ENCODE results near the gene HLCS. TPM values are rescaled to one million over a fixed set of nuclear protein-coding genes. Genes with fewer than 3 reads are reported as not detected.

Gene HLCS
- total and polyA plus RNA-seq, 7 donors = 3.0 to 26.0 (median 12.5) TPM

DNA sequence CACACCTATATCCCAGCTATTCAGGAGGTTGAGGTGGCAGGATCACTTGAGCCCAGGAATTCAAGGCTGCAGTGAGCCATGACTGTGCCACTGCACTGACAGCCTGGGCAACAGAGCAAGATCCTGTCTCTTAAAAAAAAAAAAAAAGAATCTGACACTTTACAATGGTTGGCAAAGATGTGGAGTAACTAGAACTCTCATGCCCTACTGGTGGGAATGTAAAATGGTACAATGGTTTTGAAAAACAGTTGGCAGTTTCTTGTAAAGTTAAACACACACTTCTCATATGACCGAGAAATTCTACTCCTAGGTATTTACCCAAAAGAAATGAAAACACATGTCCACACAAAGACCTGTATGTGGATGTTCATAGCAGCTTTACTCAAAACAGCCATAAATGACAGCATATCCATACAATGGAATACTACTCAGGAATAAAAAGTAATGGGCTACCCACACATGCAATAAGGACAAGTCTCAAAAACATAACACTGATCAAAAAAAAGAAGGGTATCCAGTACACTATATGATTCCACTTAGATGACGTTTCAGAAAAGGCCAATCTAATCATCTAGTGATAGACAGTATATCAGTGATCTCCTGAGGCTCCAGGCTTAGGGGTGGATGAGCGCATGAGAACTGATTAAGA lies 58.1 kb downstream of the HLCS start:
- Histone ChIP-seq H3K9me3 (no peaks in the 10 kb centered on the region), H3K27me3 (no peaks in the 10 kb centered on the region), H3K36me3 (no peaks in the 10 kb centered on the region), H3K27ac (no peak overlapping the region), H3K4me3 (no peak overlapping the region), H3K4me1 (no peaks in the 10 kb centered on the region)
- intact Hi-C loops (cut with DNase I) = no loop called here
- 80 to 96% methylated on average over 3 of the region's 3 CpGs for WGBS, 2 donors
- TF ChIP-seq POLR2AphosphoS5 (IDR thresholded peaks at IDR 0.05) (no peak), POLR2A (IDR thresholded peaks at IDR 0.05) (no peak), EP300 (IDR thresholded peaks at IDR 0.05) (no peak)
- TF ChIP-seq, protein P1, sequence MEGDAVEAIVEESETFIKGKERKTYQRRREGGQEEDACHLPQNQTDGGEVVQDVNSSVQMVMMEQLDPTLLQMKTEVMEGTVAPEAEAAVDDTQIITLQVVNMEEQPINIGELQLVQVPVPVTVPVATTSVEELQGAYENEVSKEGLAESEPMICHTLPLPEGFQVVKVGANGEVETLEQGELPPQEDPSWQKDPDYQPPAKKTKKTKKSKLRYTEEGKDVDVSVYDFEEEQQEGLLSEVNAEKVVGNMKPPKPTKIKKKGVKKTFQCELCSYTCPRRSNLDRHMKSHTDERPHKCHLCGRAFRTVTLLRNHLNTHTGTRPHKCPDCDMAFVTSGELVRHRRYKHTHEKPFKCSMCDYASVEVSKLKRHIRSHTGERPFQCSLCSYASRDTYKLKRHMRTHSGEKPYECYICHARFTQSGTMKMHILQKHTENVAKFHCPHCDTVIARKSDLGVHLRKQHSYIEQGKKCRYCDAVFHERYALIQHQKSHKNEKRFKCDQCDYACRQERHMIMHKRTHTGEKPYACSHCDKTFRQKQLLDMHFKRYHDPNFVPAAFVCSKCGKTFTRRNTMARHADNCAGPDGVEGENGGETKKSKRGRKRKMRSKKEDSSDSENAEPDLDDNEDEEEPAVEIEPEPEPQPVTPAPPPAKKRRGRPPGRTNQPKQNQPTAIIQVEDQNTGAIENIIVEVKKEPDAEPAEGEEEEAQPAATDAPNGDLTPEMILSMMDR (IDR thresholded peaks at IDR 0.05) = no peak
- DNase-seq = no peak

DNA sequence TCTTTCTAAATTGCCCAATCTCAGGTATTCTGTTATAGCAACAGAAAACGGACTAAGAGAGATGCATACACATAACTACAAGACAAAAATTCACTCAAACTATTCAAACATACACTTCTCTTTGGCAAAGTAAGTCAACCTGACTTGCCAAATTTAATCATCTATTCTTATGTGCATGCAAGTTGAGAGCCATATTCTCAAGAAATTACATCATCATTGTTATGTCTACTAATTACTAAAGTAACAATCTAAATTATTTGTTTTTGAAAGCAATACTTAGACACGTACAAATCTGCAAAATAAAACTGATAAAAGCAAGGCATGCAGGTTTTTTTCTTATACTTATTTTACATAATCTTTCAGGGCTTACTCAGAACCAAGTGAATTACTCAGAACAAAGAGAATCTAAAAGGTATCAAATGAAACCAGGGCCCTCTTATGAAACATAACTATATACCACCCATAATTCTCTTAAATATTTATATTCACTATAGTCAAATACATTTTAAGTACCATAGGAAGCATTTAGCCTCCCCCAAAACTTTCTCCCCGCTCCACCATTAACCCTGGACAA lies 62.3 kb downstream of the HLCS start:
- H3K36me3 ChIP-seq = no peaks in the 10 kb centered on the region
- H3K9me3 ChIP-seq = no peaks in the 10 kb centered on the region
- no peak overlapping the region for H3K4me3 ChIP-seq
- no peaks in the 10 kb centered on the region for H3K4me1 ChIP-seq
- TF ChIP-seq EP300 (IDR thresholded peaks at IDR 0.05) = no peak
- TF ChIP-seq, protein P1 (IDR thresholded peaks at IDR 0.05) = no peak
- no peak for TF ChIP-seq POLR2AphosphoS5 (IDR thresholded peaks at IDR 0.05)
- no peak for TF ChIP-seq POLR2A (IDR thresholded peaks at IDR 0.05)
- no peak overlapping the region for H3K27ac ChIP-seq
- no peak for DNase-seq
- WGBS, 2 donors = 89 to 90% methylated on average over 3 of the region's 3 CpGs
- H3K27me3 ChIP-seq = no peaks in the 10 kb centered on the region
- intact Hi-C loops (cut with DNase I) = no loop called here

DNA sequence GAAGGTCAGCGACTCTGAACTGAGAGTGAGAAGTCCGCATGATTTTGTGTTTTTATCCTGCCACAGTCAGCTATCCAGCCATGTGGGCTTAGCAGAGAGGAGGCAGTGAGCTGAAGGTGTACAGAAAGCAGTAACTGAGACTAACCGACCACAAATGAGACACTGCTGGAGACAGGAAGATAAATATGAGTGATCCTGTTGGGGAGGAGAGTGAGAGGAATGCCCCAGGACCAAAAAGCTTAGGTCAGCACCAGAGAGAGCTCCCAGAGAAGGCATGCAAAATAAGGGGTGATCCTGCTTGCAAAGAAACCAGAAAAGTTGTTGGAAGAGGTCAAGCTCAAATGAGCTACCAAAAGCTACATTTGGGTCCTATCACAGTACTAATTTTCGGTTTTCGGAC lies 63.7 kb downstream of the HLCS start:
- no peak for TF ChIP-seq POLR2A (IDR thresholded peaks at IDR 0.05)
- TF ChIP-seq POLR2AphosphoS5 (IDR thresholded peaks at IDR 0.05) = no peak
- TF ChIP-seq EP300 (IDR thresholded peaks at IDR 0.05) = no peak
- TF ChIP-seq, protein P1 (IDR thresholded peaks at IDR 0.05) = no peak
- no peak overlapping the region for H3K27ac ChIP-seq
- WGBS, 2 donors = 88 to 92% methylated on average over 5 of the region's 5 CpGs
- H3K4me1 ChIP-seq = no peaks in the 10 kb centered on the region
- intact Hi-C loops (cut with DNase I) = no loop called here
- no peak for DNase-seq
- no peak overlapping the region for H3K4me3 ChIP-seq
- H3K9me3 ChIP-seq = no peaks in the 10 kb centered on the region
- no peaks in the 10 kb centered on the region for H3K36me3 ChIP-seq
- no peaks in the 10 kb centered on the region for H3K27me3 ChIP-seq

DNA sequence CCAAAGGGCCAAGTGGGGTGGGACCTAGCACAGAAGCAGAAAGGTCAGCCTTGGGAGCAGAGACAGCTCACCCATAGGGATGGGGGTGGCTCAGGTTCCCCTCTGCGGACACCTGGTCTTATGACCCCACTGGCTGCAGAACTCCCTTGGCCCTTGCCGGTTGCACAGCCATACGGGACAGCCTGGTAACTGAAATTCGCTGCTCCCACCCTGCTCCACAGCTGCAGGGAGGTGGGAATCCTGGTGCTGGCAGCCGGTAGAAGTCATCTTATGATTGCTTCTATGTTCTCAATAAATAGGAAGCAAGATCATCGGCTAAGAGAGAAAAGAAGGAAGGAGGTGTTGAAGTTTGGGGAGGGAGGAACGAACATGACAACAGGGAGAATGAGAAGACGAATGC lies 64.1 kb downstream of the HLCS start:
- no peak overlapping the region for H3K27ac ChIP-seq
- DNase-seq = no peak
- TF ChIP-seq, protein P1 (IDR thresholded peaks at IDR 0.05) = no peak
- TF ChIP-seq EP300 (IDR thresholded peaks at IDR 0.05) (no peak), POLR2AphosphoS5 (IDR thresholded peaks at IDR 0.05) (no peak), POLR2A (IDR thresholded peaks at IDR 0.05) (no peak)
- no peaks in the 10 kb centered on the region for H3K36me3 ChIP-seq
- WGBS, 2 donors = 89 to 96% methylated on average over 8 of the region's 8 CpGs
- no peak overlapping the region for H3K4me3 ChIP-seq
- intact Hi-C loops (cut with DNase I) = no loop called here
- no peaks in the 10 kb centered on the region for H3K4me1 ChIP-seq
- no peaks in the 10 kb centered on the region for H3K9me3 ChIP-seq
- H3K27me3 ChIP-seq = no peaks in the 10 kb centered on the region

All from sigmoid colon (tissue), 7 donors.